Ishikawa (cell line): ENCODE measurements around the gene SPN.
"Not testable (repeated sequence)": the region's sequence is repeated elsewhere in the genome, so short reads cannot be mapped to it uniquely, and the experiment has no call there.

Source experiments
- CREB1 ChIP-seq: IDR thresholded peaks from 2 replicates; pipeline ENCODE4 v1.6.1; 2012; ENCODE audit warnings: low read depth
- EGR1 ChIP-seq: IDR thresholded peaks from 2 replicates; pipeline ENCODE4 v1.6.1; 2012
- EP300 ChIP-seq: IDR thresholded peaks from 2 replicates; pipeline ENCODE4 v1.6.1; 2012; ENCODE audit warnings: borderline replicate concordance
- MAX ChIP-seq: IDR thresholded peaks from 2 replicates; pipeline ENCODE4 v1.6.1; 2012
- TCF12 ChIP-seq: IDR thresholded peaks from 2 replicates; pipeline ENCODE4 v1.6.1; 2012; ENCODE audit warnings: low read depth
- YY1 ChIP-seq: IDR thresholded peaks from 2 replicates; pipeline ENCODE4 v1.6.1; 2012; ENCODE audit warnings: low read depth
- TF ChIP-seq, protein P1 (sequence below): IDR thresholded peaks from 2 replicates; pipeline ENCODE4 v1.6.1; 2012; ENCODE audit warnings: low read depth, mild to moderate bottlenecking

DNA sequence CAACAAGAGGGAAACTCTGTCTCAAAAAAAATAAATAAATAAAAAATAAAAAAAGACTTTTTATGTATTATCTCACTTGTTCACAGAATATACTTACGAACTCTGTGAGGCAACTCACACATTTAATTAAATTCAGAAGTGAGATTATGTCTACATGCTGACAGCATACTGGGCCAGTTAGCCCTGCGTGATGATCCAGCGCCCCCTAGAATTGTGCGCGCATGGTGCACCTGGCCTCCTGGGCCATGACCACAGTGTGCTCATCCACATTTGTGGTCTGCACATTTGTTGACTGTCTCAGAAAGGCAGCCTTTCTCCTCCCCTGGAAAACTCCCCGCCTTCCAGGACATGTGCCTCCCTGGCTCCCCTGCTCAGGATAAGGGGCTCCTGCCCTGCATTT, 42.5 kb upstream of the SPN start:
- not testable (repeated sequence) for TF ChIP-seq EGR1, EP300, MAX, YY1, TCF12, CREB1
- TF ChIP-seq, protein P1, sequence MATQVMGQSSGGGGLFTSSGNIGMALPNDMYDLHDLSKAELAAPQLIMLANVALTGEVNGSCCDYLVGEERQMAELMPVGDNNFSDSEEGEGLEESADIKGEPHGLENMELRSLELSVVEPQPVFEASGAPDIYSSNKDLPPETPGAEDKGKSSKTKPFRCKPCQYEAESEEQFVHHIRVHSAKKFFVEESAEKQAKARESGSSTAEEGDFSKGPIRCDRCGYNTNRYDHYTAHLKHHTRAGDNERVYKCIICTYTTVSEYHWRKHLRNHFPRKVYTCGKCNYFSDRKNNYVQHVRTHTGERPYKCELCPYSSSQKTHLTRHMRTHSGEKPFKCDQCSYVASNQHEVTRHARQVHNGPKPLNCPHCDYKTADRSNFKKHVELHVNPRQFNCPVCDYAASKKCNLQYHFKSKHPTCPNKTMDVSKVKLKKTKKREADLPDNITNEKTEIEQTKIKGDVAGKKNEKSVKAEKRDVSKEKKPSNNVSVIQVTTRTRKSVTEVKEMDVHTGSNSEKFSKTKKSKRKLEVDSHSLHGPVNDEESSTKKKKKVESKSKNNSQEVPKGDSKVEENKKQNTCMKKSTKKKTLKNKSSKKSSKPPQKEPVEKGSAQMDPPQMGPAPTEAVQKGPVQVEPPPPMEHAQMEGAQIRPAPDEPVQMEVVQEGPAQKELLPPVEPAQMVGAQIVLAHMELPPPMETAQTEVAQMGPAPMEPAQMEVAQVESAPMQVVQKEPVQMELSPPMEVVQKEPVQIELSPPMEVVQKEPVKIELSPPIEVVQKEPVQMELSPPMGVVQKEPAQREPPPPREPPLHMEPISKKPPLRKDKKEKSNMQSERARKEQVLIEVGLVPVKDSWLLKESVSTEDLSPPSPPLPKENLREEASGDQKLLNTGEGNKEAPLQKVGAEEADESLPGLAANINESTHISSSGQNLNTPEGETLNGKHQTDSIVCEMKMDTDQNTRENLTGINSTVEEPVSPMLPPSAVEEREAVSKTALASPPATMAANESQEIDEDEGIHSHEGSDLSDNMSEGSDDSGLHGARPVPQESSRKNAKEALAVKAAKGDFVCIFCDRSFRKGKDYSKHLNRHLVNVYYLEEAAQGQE = not testable (repeated sequence)
